ENCODE results near the gene CDIPT. TPM values are rescaled to one million over a fixed set of nuclear protein-coding genes. Genes with fewer than 3 reads are reported as not detected.

CDIPT gene
- total RNA-seq, 2 experiments from 2014 or later = 43.5 to 52.4 TPM

- CTCF ChIA-PET (ENCODE audit: unreplicated experiment) = no interaction called here
- no peak overlapping the region for H3K4me2 ChIP-seq (ENCODE audit: low read length)
- no peak for DNase-seq (ENCODE audit: low spot score)
- TF ChIP-seq EZH2phosphoT487 (IDR thresholded peaks at IDR 0.05; ENCODE audit: borderline replicate concordance, low read depth, low read length) (no peak), CTCF (conservative IDR thresholded peaks at IDR 0.05; ENCODE audit: low read length) (no peak)
- no peak overlapping the region for H2AFZ ChIP-seq (ENCODE audit: low read length)
- H4K20me1 ChIP-seq (ENCODE audit: insufficient read depth, low read length) = peaks cover 18% of the 10 kb centered on the region
- peaks cover 57% of the 10 kb centered on the region for H3K4me1 ChIP-seq (ENCODE audit: insufficient read depth, low read length, poor library complexity, severe bottlenecking)
- H3K9me2 ChIP-seq (ENCODE audit: insufficient read depth, low read length) = no peaks in the 10 kb centered on the region
- H3K79me2 ChIP-seq (ENCODE audit: insufficient read depth, low read depth, low read length) = peaks cover 27% of the 10 kb centered on the region; the same call in 1 of the 2 replicates
- H3K4me3 ChIP-seq (ENCODE audit: low read depth, low read length, poor library complexity, severe bottlenecking) = no peak overlapping the region
- H3K36me3 ChIP-seq (ENCODE audit: insufficient read depth, low read length) = peaks cover 38% of the 10 kb centered on the region
- BruUV-seq (replicated peaks) = no TSS peak
- intact Hi-C loops (cut with micrococcal nuclease; ENCODE audit: unreplicated experiment) = no loop called here
- H3K9me3 ChIP-seq (ENCODE audit: low read length) = no peaks in the 10 kb centered on the region
- POLR2A ChIA-PET = no interaction called here
- H3K27ac ChIP-seq (ENCODE audit: low read depth, low read length, poor library complexity, severe bottlenecking) = no peak overlapping the region
Observed at GRCh38 chr16:29812754-29813643, 50.0 kb downstream of the CDIPT start.

GRCh38 chr16:29811896-29812665, 50.9 kb downstream of the CDIPT start, which contains the start of gene PRRT2:
PRRT2 (plus strand) TSS chr16:29812193; CDS start chr16:29813055, 862 bp downstream.
- peak within 1 kb of the TSS; percentile 93 for H3K4me2 ChIP-seq (ENCODE audit: low read length)
- intact Hi-C loops (cut with micrococcal nuclease; ENCODE audit: unreplicated experiment) = no loop called here
- no peaks in the 10 kb centered on the region for H3K9me2 ChIP-seq (ENCODE audit: insufficient read depth, low read length)
- no peaks in the 10 kb centered on the region for H3K9me3 ChIP-seq (ENCODE audit: low read length)
- ChIA-PET POLR2A (no interaction called here), CTCF (ENCODE audit: unreplicated experiment) (no interaction called here)
- TF ChIP-seq EZH2phosphoT487 (IDR thresholded peaks at IDR 0.05; ENCODE audit: borderline replicate concordance, low read depth, low read length) (no peak), CTCF (conservative IDR thresholded peaks at IDR 0.05; ENCODE audit: low read length) (no peak)
- peaks cover 42% of the 10 kb centered on the region for H3K36me3 ChIP-seq (ENCODE audit: insufficient read depth, low read length)
- H4K20me1 ChIP-seq (ENCODE audit: insufficient read depth, low read length) = peaks cover 18% of the 10 kb centered on the region
- no peak for DNase-seq (ENCODE audit: low spot score)
- no peak within 1 kb of the TSS for H3K27ac ChIP-seq (ENCODE audit: low read depth, low read length, poor library complexity, severe bottlenecking)
- no peak within 1 kb of the TSS for H2AFZ ChIP-seq (ENCODE audit: low read length)
- H3K79me2 ChIP-seq (ENCODE audit: insufficient read depth, low read depth, low read length) = peaks cover 19% of the 10 kb centered on the region; the same call in 1 of the 2 replicates
- H3K4me3 ChIP-seq (ENCODE audit: low read depth, low read length, poor library complexity, severe bottlenecking) = peak within 1 kb of the TSS; percentile 83
- peaks cover 53% of the 10 kb centered on the region for H3K4me1 ChIP-seq (ENCODE audit: insufficient read depth, low read length, poor library complexity, severe bottlenecking)
- no TSS peak for BruUV-seq (replicated peaks)
